ENCODE results near the gene F12. TPM values are rescaled to one million over a fixed set of nuclear protein-coding genes. Genes with fewer than 3 reads are reported as not detected.

F12 gene
- total RNA-seq, 1 donor from 2014 or later, result 3.1 TPM

DNA sequence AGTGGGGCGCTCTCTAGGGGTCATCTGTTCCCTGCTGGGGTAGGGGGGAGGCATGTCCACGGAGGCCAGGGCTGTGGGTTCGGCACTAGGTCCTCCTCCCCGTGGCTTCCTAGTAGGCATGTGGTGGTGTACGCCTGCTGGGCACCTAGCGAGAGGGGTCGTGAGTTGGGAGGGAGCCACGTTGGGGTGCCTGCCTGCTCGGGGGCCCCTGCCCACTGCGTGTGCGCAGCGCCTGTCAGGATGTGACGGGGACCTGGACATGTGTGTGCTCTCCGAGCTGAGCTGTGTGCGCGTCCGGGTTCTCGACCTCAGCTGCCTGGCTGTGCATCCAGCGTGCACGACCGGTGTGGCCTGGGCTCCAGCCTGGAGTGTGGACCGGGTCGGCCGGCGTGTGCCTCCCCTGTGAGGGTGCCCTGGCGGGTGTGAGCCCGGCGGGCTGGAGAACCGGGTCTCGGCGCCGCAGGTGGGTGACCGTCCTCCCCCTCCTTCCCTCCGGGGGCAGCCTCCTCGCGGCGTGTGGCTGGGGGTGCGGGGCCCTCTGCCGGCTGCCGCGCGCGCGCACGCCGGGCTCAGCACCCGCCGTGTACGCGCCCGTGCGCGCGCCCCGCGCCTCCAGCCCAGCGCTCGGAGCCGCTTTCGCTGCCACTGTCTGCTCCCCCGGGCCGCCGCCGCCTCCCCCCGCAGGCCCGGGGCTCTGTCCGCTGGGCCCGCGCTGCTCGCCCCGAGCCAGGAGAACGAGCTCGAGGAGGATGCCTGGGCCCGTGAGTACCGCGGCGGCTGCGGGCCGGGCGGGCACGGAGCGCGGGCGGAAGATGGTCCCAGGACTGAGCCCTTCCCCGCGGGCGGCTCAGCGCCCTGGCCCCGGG, 37.1 kb upstream of the F12 start, which contains the start of gene PRR7:
Gene PRR7 (plus strand): TSS at position 615 of the 866 bp plus-strand sequence. CDS start 8,254 bp downstream, outside the sequence.
- no peak for DNase-seq (ENCODE audit: low read depth)

DNA sequence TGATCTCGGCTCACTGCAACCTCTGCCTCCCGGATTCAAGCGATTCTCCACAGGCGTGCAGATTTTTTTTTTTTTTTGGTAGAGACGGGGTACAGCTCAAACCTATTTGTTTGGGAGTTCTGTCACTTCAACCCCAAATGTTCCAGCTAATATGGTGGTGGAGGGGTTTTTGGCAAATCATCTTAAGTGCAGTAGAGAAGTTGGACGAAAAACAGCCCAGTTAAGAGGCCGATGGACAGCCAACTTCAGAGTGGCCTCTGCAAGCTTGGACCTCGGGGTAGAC, 36.5 kb upstream of the F12 start:
- DNase-seq (ENCODE audit: low read depth), result no peak

DNA sequence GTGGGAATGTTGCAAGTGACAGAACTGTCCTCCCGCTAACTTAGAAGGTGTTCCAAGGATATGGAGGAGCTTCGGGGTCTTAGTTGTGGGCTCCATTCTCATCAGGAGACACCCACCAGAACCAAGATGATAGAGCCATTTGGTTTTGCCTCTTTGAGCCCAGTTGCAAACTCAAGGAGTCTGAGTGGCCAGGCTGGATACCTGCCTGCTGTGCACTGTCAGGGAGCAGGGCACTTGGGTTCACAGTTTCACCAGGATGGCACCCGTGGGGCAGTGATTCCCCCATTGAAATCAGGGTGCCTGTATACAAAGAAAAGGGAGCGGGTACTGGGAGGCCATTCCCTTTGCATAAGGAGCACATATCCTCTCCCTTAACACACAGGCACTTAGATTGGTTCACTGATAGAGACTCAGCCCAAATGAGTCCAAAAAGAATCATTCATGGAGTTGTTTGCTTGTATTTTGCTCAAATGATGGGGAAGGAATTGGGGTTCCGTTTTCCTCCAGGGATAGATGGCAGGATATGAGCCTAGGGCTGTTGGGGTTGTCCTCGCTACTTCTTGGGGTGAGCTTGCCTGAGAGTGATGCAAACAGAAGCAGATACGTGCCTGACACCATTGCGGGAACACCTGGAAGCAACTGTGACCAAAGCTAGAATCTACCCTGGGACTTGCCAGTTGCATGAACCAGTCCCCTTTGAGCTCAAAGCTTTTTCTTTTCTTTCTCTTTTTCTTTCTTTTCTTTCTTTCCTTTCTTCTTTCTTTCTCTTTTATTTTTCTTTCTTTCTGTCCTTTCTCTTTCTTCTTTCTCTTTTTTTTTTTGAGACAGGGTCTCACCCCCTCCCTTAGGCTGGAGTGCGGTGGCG, 35.9 kb upstream of the F12 start:
- DNase-seq (ENCODE audit: low read depth), result no peak

DNA sequence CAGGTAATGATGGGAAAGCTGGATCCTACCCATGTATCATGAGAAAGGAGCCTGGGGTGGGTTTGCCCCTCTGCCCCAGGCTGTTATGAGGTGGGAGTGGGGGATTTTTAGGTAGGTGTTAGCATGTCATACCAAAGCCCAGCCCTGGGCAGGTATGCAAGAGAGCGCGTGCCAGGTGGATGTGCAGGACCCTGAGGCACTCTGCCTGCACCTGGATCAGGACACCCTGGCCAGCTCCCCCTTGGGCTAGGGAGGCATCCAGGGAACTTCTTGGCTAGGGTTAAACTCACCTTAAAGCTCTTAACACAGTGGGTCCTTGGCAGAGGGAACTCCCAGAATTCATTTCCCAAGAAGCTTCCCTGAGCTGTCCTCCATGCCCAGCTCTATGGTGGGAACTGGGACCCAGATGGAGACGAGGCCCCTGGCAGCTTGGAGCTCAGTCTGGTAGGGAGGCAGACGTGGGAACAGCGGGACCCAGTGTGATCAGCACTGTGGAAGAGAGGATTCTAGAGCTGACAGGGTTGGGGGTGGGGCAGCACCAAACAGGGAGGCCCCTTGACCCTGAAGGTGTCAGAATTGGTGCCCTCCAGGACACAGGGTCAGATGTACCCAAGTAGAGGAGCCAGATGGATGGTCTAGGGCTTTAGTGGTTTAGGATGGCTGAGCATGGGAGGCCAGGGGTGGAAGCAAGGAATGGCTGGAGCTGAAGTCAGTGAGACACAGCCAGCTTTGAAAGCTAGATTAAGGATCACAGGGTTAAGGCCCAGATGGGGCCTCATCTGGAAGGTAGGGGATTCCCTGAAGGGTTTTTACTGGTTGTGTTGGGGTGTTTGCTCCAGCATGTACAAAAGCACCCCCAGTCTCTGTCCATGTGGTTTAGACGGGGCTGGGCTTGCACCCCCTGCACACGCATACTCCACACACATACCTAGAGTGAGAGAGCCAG, 35.0 kb upstream of the F12 start:
- no peak for DNase-seq (ENCODE audit: low read depth)

DNA sequence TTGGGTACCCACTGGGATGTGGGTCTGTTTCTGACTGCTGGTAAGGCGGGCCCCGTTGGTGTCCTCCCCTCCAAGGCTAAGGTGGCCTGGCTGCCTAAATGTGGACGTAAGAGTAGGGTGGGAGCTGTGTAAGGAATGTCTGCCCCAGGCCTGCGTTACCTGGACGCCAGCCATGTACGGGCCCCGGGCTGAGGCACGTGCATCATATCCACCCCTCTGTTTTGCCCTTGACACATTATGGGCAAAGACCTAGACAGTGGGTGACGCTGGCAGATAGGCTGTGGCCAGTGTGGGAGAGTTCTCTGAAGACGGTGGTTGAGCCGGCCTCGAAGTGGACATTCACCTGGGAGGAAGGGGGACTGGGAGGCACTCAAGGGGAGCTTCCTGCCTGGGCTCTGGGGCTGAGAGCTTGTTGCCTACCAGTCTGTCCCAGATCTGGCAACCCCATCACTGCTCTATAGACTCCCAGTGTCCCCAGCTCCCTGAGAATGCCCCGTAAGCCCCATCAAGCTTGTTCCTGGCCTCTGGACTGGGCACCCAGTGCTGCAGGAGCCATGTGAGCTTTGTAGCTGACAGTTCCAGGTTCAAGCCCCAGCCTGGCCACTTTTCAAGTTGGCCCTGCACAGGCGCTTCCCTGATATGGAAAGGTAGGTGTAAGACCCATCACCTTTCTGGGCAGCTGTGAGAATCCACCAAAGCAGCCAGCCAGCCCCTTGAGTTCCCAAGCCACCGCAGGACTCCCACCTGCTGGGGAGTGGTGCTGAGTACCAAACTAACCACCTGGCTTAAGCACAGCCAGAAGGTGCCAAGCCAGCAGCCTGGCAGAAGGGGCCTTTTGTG, 34.0 kb upstream of the F12 start:
- DNase-seq (ENCODE audit: low read depth), result no peak

DNA sequence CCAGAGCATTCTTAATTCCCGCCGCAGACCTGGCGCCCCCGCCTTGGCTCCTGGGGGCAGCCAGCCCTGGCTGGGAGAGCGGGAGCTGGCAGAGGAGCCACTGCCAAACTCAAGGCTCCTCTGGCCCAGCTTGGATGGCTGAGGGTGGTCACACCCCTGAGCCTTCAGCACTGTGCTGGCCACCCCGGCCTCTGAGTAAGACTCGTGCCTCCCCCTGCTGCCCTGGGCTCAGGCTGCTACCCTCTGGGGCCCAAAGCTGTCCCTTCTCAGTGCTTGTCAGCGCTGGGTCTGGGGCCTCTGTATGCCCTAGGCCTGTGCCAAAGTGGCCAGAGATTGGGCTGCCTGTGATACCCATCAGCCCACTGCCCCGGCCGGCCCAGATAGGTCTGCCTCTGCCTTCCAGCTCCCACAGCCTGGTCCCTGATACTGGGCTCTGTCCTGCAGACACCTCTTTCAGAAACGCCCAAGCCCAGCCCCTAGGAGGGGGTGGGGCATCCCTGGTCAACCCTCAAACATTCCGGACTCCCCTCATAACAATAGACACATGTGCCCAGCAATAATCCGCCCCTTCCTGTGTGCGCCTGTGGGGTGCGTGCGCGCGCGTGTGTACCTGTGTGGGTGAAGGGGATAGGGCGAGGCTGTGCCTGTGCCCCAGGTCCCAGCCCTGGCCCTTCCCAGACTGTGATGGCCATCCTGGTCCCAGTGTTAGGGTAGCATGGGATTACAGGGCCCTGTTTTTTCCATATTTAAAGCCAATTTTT, 32.9 kb upstream of the F12 start:
- no peak for DNase-seq (ENCODE audit: low read depth)

DNA sequence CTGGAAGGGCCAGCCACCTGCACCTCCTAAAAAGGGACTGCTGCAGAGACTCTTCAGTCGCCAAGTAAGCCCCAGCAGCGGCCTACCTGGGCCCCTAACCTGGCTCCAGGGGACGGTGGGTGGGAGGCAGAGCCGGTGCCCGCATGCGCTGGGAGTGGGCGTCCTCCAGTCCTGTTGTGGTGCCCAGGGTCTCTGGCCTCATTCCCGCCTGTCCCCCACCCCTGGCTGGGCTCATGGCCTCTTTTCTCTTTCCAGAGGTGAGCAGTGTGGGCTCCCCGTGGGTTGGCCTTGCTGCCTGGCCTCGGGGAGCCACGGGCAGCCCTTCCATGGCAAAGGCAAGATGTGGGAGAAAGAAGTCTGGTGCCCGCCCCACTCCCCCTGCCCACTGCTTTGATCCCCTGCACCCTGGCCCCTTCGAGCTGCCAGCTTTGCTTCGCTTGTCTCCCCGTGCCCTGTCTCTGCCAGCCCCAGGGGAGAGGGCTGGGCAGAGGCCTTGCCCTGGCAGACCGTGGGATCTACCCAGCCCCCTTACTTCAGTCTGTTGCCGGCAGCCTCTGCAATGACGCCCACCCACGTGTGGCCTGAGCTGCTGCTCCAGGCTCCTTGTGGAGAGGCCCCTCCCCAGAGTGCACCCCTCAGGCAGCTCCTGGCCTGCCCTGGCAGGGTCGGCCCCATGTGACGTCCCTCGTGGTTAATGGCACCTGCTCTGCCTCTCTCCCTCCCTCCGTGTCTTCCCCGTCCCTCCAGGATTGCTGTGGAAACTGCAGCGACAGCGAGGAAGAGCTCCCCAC, 31.8 kb upstream of the F12 start:
- no peak for DNase-seq (ENCODE audit: low read depth)

DNA sequence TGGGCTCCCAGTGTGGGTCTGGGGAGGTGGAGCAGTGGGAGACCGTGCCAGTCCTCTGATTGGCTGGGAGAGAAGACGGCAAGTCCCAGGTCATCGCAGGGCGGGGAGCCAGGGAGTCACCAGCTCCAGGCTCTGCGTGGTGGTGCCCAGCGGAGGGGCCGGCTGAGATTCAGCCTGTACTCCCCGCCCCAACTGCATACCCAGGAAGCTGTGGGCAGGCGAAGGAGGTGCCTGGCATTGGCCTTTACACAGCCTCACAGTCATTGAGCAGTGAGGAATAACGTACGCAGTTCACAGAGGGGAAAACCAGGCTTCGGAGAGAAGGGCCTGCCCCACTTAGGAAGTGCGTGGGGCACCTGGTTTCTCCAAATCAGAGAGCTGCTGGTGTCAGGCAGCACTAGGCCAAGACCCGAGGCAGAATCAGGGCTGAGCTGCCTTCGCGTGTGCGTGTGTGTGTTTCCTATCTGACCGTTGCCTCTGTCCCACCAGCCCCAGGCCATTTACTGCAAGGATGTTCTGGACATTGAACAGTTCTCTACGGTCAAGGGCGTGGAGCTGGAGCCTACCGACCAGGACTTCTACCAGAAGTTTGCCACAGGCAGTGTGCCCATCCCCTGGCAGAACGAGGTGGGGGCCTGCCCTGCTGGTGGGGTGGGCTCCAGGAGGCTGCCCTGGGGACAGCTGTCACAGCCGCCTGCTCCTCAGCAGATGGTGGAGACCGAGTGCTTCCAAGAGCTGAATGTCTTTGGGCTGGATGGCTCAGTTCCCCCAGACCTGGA, 31.0 kb upstream of the F12 start:
- DNase-seq (ENCODE audit: low read depth), result no peak

DNA sequence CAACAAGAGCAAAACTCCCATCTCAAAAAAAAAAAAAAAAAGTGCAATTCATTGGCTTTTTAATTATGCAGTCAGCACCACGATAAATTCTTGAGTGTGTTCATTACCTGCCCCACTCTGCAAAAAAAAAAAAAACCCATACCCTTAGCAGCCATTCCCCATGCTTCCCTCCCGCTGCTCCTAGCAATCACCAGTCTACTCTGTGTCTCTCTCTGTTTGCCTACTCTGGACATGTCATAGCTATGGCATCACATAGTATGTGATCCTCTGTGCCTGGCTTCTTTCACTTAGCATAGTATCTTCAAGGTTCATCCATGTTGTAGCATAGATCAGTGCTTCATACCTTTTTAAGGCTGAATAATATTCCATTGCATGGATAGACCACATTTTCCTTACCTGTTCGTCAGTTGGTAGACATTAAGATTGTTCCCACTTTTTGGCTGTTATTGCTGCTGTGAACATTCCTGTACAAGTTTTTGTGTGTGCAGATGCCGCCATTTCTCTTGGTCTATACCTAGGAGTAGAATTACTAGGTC, 30.2 kb upstream of the F12 start:
- DNase-seq (ENCODE audit: low read depth), result no peak

DNA sequence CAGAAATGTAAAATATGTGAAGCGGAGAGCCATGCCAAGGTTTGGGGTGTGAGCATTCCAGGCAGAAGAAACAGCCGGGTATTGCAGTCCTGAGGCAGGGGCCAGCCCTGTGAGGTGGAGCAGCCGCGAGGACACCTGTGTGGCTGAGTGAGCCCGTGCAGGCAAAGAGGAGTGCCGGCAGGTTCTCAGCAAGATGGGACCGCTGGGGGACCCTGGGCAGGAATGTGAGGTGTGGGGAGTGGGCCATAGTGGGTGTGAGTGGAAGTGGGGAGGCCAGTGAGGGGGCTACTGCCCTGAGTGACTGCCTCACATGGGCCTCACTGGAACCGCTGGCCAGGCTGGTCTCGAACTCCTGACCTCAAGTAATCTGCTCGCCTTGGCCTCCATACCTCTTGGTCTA, 29.1 kb upstream of the F12 start:
- DNase-seq (ENCODE audit: low read depth), result no peak

DNA sequence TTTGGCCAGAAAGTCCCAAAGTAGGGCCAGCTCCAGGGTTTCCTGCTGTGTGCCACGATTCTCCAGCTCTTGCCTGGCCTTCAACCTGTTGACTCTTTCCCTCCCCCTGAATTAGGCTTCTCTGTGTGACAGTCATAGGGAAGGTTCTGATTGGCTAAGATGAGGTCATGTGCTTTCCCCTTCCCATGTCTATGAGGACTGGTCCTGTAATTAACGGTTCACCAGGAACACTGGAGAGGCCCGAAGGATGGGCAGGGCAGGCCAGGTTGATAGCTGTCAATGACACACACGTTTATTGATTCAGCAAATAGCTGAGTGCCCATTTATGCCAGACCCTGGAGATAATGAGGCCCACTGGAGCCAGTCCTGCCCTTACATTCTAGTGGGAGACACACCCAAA, 28.3 kb upstream of the F12 start:
- DNase-seq (ENCODE audit: low read depth), result no peak

DNA sequence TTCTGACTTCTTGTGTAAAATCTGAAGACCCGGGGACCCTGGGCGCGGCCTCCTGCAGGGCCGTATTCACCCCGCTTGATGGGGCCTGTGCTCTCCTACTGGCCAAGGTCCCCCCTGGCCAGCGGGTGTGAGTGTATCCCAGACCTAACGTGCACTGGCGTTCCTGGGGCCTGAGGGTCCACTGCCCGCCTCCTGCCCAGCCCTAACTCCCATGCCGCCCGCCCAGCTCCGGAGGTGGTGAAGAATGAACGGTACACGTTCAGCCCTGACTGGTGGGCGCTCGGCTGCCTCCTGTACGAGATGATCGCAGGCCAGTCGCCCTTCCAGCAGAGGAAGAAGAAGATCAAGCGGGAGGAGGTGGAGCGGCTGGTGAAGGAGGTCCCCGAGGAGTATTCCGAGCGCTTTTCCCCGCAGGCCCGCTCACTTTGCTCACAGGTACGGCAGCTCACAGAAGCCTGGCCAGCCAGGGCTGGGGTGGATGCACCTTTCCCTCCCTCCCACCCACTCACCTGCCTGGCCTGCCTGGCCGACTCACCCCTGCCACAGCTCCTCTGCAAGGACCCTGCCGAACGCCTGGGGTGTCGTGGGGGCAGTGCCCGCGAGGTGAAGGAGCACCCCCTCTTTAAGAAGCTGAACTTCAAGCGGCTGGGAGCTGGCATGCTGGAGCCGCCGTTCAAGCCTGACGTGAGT, 26.6 kb upstream of the F12 start:
- DNase-seq (ENCODE audit: low read depth), result no peak

DNA sequence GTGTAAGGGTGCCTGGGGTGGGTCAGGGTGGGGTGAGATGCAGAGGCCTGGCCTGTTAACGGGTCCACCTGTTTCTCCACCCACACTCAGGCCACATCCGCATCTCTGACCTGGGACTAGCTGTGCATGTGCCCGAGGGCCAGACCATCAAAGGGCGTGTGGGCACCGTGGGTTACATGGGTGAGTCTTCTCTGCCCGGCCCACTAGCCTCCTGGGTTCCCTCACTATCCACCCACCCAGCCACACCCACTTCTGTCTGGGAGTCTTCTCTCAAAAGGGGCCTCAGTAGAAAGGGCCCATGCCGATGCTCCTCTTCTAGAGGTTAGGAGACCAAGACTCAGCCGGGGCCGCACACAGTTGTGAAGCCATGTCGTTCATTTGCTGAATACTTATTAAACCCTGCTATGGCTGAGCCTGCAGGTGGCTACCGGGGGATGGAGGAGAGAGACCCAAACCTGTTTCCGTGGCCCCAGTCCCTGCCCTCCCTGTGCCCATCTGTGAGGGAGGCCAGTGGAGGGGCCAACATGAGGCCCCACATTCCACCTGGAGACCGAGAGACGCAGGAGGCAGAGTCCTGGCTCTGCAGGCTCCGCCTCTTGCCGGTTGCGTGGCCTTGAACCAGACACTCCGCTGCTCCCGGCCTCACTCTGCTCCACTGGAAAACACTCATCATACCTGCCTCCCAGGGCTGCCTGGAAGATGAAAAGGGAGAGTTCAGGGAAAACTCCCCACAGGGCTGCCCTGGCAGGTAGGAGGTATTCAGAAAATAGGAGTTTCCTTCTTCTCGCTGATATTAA, 25.8 kb upstream of the F12 start:
- DNase-seq (ENCODE audit: low read depth), result no peak

DNA sequence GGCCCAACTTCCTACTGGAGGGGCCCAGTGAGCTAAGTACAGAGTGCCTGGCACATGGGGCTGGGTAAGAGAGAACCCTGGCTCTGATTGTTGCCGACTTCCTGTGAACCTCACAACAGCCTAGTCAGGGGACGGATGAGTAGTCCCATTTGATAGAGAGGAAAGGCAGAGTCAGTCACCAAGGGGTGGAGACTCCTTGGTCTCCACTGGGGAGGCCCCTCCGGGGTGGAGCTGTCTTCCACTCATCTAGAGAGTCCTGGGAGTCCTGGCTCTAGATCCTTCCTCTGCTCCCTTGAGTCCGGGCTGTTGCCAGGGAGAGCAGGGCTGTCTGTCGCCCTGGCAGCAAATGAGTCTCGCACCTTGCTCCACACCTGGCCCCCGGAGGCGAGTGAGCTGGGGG, 25.1 kb upstream of the F12 start:
- no peak for DNase-seq (ENCODE audit: low read depth)

DNA sequence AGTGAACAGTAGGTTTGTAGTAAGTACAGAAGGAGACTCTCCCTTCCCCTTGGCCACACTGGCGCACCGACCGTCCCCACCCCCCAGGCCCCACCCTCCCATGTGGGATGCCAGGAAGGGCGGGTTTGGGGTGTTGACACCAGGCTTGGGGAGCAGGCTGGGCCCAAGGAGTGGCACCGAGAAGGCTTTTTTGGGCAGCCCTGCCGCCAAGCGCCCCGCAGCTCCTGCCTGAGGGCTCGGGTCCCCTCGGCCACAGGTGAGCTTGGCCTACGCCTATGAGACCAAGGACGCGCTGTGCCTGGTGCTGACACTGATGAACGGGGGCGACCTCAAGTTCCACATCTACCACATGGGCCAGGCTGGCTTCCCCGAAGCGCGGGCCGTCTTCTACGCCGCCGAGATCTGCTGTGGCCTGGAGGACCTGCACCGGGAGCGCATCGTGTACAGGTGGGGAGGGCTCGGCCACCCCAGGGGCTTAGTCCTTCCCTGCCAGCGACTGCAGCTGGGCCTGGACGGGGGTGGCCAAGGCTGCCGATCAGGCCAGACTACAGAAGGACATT, 24.4 kb upstream of the F12 start:
- DNase-seq (ENCODE audit: low read depth), result no peak

DNA sequence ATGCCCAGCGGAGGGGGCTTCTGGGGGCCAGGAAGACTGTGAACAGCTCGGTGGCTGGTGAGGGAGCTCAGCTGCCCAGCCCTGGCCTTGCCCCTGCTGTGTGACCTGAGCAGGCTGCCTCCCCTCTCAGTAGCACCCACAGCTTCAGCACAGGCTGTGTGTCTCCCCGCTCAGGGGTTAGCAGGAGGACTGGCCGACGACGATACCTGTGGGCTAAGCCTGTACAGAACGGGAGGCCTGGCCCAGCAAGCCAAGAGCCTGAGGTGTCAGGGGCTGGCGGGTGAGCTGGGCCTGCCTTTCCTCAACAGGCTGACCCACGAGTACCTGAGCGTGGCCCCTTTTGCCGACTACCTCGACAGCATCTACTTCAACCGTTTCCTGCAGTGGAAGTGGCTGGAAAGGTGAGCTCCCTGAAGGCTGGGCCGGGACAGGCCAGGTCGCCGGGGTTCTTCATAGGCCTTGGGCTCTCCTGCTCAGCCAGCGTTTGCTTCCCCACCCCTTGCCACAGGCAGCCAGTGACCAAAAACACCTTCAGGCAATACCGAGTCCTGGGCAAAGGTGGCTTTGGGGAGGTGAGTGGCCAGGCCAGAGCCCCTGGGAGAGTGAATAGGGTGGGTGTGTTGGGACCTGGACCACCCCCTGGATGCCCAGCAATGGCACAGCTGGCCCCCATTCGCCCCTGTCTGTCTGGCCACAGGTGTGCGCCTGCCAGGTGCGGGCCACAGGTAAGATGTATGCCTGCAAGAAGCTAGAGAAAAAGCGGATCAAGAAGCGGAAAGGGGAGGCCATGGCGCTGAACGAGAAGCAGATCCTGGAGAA, 23.7 kb upstream of the F12 start:
- no peak for DNase-seq (ENCODE audit: low read depth)

All from renal cortical epithelial cell (primary cell).